ENCODE measurements around the gene OR4A47.
"Not testable (repeated sequence)": the region's sequence is repeated elsewhere in the genome, so short reads cannot be mapped to it uniquely, and the experiment has no call there.

DNA sequence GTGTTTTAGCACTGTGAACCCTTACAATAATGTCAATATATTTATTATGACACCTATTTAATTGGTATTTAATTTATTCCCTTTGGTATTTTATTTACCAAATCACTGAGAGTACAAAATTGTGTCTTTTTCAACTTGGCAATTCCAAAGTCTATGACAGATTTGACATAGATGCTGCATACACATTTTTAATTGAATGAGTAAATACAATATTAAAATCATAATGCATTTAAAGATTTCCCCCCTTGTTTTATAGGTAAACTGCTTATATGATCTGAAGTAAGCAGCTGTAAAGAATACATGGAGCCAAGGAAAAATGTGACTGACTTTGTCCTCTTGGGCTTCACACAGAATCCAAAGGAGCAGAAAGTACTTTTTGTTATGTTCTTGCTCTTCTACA lies at the start of gene OR4A47:
- not testable (repeated sequence) for TF ChIP-seq POLR2A, TAF1, SPI1, POLR2AphosphoS5 (IDR thresholded peaks at IDR 0.05; ENCODE audit: low read depth, low read length)
